K562 (cell line): ENCODE measurements around the gene MEAK7. TPM values are rescaled to one million over a fixed set of nuclear protein-coding genes. Genes with fewer than 3 reads are reported as not detected.

Source experiments
- ATAC-seq: fragments of 200-7000 bp; cut with Tn5 transposase; 3 replicates; pipeline ENCODE4 v1.9.1; 2020; ENCODE audit warnings: moderate library complexity
- BruUV-seq: library from RNA; stranded (reverse); fragments of 400-500 nt; replicated peaks from 2 replicates; lab custom pipeline; 2021; lab: Mats Ljungman, UMichigan
- CTCF ChIA-PET: fragments of 300-600 bp; formaldehyde crosslinking; extraction: SDS; loops from one replicate; lab custom pipeline; 2021; ENCODE audit warnings: low intra/inter-chr PET ratio; lab: Yijun Ruan, JAX
- POLR2A ChIA-PET: fragments of 300-600, 350-650 bp; sonication (Branson Sonifier 250); formaldehyde crosslinking; extraction: SDS; loops from one replicate; lab custom pipeline; 2021; ENCODE audit warnings: antibody characterized with exemption, inconsistent platforms; lab: Yijun Ruan, JAX
- DNase-seq, 4 experiments: peaks; one replicate each; pipeline versions ENCODE4 v3.0.0 to v3.0.0-alpha.2; 2011 to 2018; ENCODE audit warnings: low spot score in 3 of 4, mixed read lengths in 3 of 4; ENCODE audit errors: extremely low read depth in 1 of 4
- FAIRE-seq: peaks from 2 replicates; lab custom pipeline; 2011; peaks lifted over from hg19 to GRCh38; lab: Jason Lieb, UNC
- H2AFZ ChIP-seq: 2 replicates; pipeline ENCODE4 v1.6.0; 2011; ENCODE audit warnings: low read depth, low read length, control low read depth, inconsistent platforms
- H3K27ac ChIP-seq: fragments of 200-600 bp; 3 replicates; pipeline ENCODE4 v1.8.0; 2011; ENCODE audit warnings: low read depth, mild to moderate bottlenecking, control low read depth, inconsistent platforms, low read length, moderate library complexity, mixed read lengths; ENCODE audit errors: extremely low read depth
- H3K27me3 ChIP-seq, 2 experiments: fragments of 300-600 bp in 1 of 2; 2 replicates in 1 of 2; 3 replicates in 1 of 2; pipeline versions ENCODE4 v1.6.0 to v1.8.0; 2011; ENCODE audit warnings: inconsistent platforms in 2 of 2, low read length in 2 of 2, mild to moderate bottlenecking in 1 of 2, mixed read lengths in 1 of 2, moderate library complexity in 1 of 2; ENCODE audit not compliant: control insufficient read depth in 2 of 2, insufficient read depth in 2 of 2
- H3K36me3 ChIP-seq: fragments of 300-600 bp; 3 replicates; pipeline ENCODE4 v1.8.0; 2011; ENCODE audit warnings: mild to moderate bottlenecking, low read length, inconsistent platforms; ENCODE audit not compliant: control insufficient read depth, insufficient read depth
- H3K4me1 ChIP-seq, 2 experiments: fragments of 200-600 bp in 1 of 2; replicated peaks in 1 of 2; 2 replicates in 1 of 2; 3 replicates in 1 of 2; pipeline versions ENCODE4 v1.5.1 to v1.8.0; 2011; ENCODE audit warnings: inconsistent platforms in 2 of 2, low read length in 2 of 2, mild to moderate bottlenecking in 1 of 2, mixed read lengths in 1 of 2, moderate library complexity in 1 of 2; ENCODE audit not compliant: control insufficient read depth in 2 of 2, insufficient read depth in 2 of 2
- H3K4me2 ChIP-seq: 2 replicates; pipeline ENCODE4 v1.6.1; 2011; ENCODE audit warnings: low read length, control low read depth, inconsistent platforms, mixed read lengths; ENCODE audit not compliant: insufficient read depth
- H3K4me3 ChIP-seq: fragments of 200-600 bp; sonication (generic), shearing (Covaris generic); 2 replicates; pipeline ENCODE4 v1.5.1; 2016; ENCODE audit warnings: control low read depth, inconsistent platforms
- H3K79me2 ChIP-seq: fragments of 200-600 bp; 3 replicates; pipeline ENCODE4 v1.8.0; 2011; ENCODE audit warnings: low read length, inconsistent platforms; ENCODE audit not compliant: control insufficient read depth, insufficient read depth
- H3K9ac ChIP-seq, 2 experiments: 2 replicates each; pipeline versions ENCODE4 v1.6.0 to v1.6.1; 2011; ENCODE audit warnings: low read depth in 2 of 2, low read length in 2 of 2, control low read depth in 1 of 2, inconsistent platforms in 1 of 2, mild to moderate bottlenecking in 1 of 2, mixed read lengths in 1 of 2; ENCODE audit not compliant: insufficient read depth in 1 of 2
- H3K9me1 ChIP-seq: one replicate; pipeline ENCODE4 v1.6.0; 2011; ENCODE audit warnings: inconsistent platforms, mild to moderate bottlenecking, low read length, moderate library complexity; ENCODE audit not compliant: control insufficient read depth, insufficient read depth
- H3K9me3 ChIP-seq: replicated peaks from 2 replicates; pipeline ENCODE4 v1.5.1; 2011; ENCODE audit warnings: low read depth, low read length, inconsistent platforms; ENCODE audit not compliant: control insufficient read depth, insufficient read depth
- H4K20me1 ChIP-seq: replicated peaks from 2 replicates; pipeline ENCODE4 v1.6.1; 2011; ENCODE audit warnings: low read length, inconsistent platforms, mixed read lengths; ENCODE audit not compliant: control insufficient read depth, insufficient read depth
- CTCFL ChIP-seq: IDR thresholded peaks from 2 replicates; pipeline ENCODE4 v1.6.1; 2011; ENCODE audit warnings: borderline replicate concordance, low read depth, mild to moderate bottlenecking, moderate library complexity, low read length; ENCODE audit not compliant: insufficient read depth, poor library complexity, severe bottlenecking
- FOXK1 ChIP-seq: sonication (generic); formaldehyde crosslinking; IDR thresholded peaks from 2 replicates; pipeline ENCODE4 v1.8.0; 2022; ENCODE audit warnings: missing genetic modification reagents, mild to moderate bottlenecking, borderline replicate concordance
- ILK ChIP-seq: fragments of 450-650 bp; IDR thresholded peaks from 2 replicates; pipeline ENCODE4 v1.6.1; 2016; ENCODE audit warnings: missing genetic modification characterization, low read depth, mild to moderate bottlenecking, missing compliant biosample characterization, moderate library complexity, borderline replicate concordance
- MCM5 ChIP-seq: fragments of 450-650 bp; IDR thresholded peaks from 2 replicates; pipeline ENCODE4 v1.6.1; 2016; ENCODE audit warnings: low read depth
- MECOM ChIP-seq: fragments of 250-450 bp; sonication (Bioruptor Pico); IDR thresholded peaks from 2 replicates; pipeline ENCODE4 v1.8.0; 2022; ENCODE audit warnings: inconsistent platforms
- SMAD2 ChIP-seq: fragments of 150-350 bp; IDR thresholded peaks from 2 replicates; pipeline ENCODE4 v1.6.1; 2014; ENCODE audit warnings: low read depth, mild to moderate bottlenecking, low read length
- ZMIZ1 ChIP-seq, 2 experiments: fragments of 150-350 bp in 1 of 2; IDR thresholded peaks; 2 replicates each; pipeline ENCODE4 v1.6.1; 2012 to 2016; ENCODE audit warnings: low read depth in 2 of 2, low read length in 2 of 2, mild to moderate bottlenecking in 1 of 2, moderate library complexity in 1 of 2
- ZNF165 ChIP-seq: fragments of 250-450 bp; sonication (Bioruptor Pico); IDR thresholded peaks from 2 replicates; pipeline ENCODE4 v1.4.0; 2020; ENCODE audit warnings: borderline replicate concordance
- ZNF589 ChIP-seq: fragments of 200-800 bp; sonication (Bioruptor generic); IDR thresholded peaks from 2 replicates; pipeline ENCODE4 v1.6.1; 2016; ENCODE audit warnings: low read depth, missing genetic modification characterization, missing compliant biosample characterization
- WGBS: fragments of 100-300 bp; shearing (Covaris generic); methylation state at CpG from one replicate; pipeline ENCODE4 v1.1.6; 2016; ENCODE audit warnings: low coverage, mixed read lengths; ENCODE audit not compliant: insufficient coverage; ENCODE audit errors: missing lambda C conversion rate; 5-methylcytosine and 5-hydroxymethylcytosine counted together
- in situ Hi-C: fragments of 300-500 bp; cut with MboI; formaldehyde crosslinking; loops from 4 replicates; pipeline ENCODE4 v1.15.0; 2018; ENCODE audit warnings: inconsistent platforms, mixed read lengths
- intact Hi-C: fragments of 100-400 bp; cut with micrococcal nuclease; formaldehyde crosslinking; loops from 2 replicates; pipeline ENCODE4 v1.14.2; 2022
- polyA plus RNA-seq, 8 experiments: library from polyadenylated mRNA; depleted of rRNA in 4 of 8; stranded (reverse) in 5 of 8; unstranded in 3 of 8; fragments of >200 nt; fragmentation: Nextera tagmentation in 2 of 8; fragmentation: Illumina TruSeq in 1 of 8; extraction: Ambion mirVana in 2 of 8; extraction: Trizol in 1 of 8; gene quantifications; 2 replicates each; pipeline versions ENCODE4 v1.2.1 to v1.2.3, GENCODE V29; 2011 to 2014; ENCODE audit warnings: inconsistent platforms in 1 of 8, missing spikeins in 1 of 8
- total RNA-seq, 7 experiments: library from RNA; depleted of rRNA in 6 of 7; stranded (reverse); fragments of >200 nt in 6 of 7; fragmentation: Illumina TruSeq in 2 of 7; extraction: Trizol in 2 of 7; gene quantifications; 2 replicates each; pipeline versions ENCODE4 v1.2.1 to v1.2.3, GENCODE V29; 2011 to 2021; ENCODE audit warnings: low replicate concordance in 1 of 7

The MEAK7 gene
- total and polyA plus RNA-seq, 9 of the 15 experiments (the other 6 are each of a cell fraction or from before 2014, with no cell fraction given): 1.4 to 14.5 (median 6.3) TPM

GRCh38 chr16:84524346-84524920 lies 20.0 kb upstream of the MEAK7 start:
- Histone ChIP-seq H3K4me1 (peaks cover 2 to 20% of the 10 kb centered on the region in 2 experiments; a peak in 3 of 5 replicates), H3K4me3 (no peak overlapping the region), H3K4me2 (peak overlapping the region; percentile 20), H3K27ac (no peak overlapping the region), H3K79me2 (no peaks in the 10 kb centered on the region), H2AFZ (peak overlapping the region; percentile 58), H3K9ac (no peak overlapping the region), H3K9me3 (no peaks in the 10 kb centered on the region), H3K9me1 (no peaks in the 10 kb centered on the region), H3K36me3 (no peaks in the 10 kb centered on the region), H3K27me3 (peaks cover 2 to 10% of the 10 kb centered on the region in 2 experiments; a peak in 3 of 5 replicates), H4K20me1 (no peaks in the 10 kb centered on the region)
- TF ChIP-seq ZNF165 (no peak), ZNF589 (CRISPR knock-in tag) (no peak), SMAD2 (no peak), FOXK1 (CRISPR knock-in tag) (0 out of 2 replicates have a peak, but pooled peaks have one; percentile 37), MCM5 (no peak)
- FAIRE-seq: no peak
- intact Hi-C loops: no loop called here
- 22% methylated on average over 14 of the region's 14 CpGs for WGBS
- in situ Hi-C loops: no loop called here
- no TSS peak for BruUV-seq
- POLR2A ChIA-PET: interaction anchor here (0.6 to 1.2 kb wide), 5 partner anchors 8 to 94 kb away, joined by 3 to 5 read pairs (median 3); no protein-coding TSS in a partner anchor
- CTCF ChIA-PET: no interaction called here
- DNase-seq: no peak
- ATAC-seq: peak; percentile 38

GRCh38 chr16:84521497-84521770 lies 17.0 kb upstream of the MEAK7 start:
- Histone ChIP-seq H2AFZ (no peak overlapping the region), H3K4me2 (no peak overlapping the region), H3K9me3 (no peaks in the 10 kb centered on the region), H3K4me3 (no peak overlapping the region), H3K79me2 (no peaks in the 10 kb centered on the region), H3K9me1 (no peaks in the 10 kb centered on the region), H3K4me1 (peaks cover 0 to 17% of the 10 kb centered on the region in 2 experiments; a peak in 3 of 5 replicates), H3K27ac (no peak overlapping the region), H3K9ac (no peak overlapping the region; a peak in 1 of 4 replicates), H4K20me1 (no peaks in the 10 kb centered on the region), H3K27me3 (peaks cover 2 to 16% of the 10 kb centered on the region in 2 experiments; a peak in 3 of 5 replicates), H3K36me3 (no peaks in the 10 kb centered on the region)
- ChIA-PET POLR2A (interaction anchor here (0.7 to 2.0 kb wide), 3 partner anchors 16 to 132 kb away, joined by 3 to 6 read pairs (median 3); no protein-coding TSS in a partner anchor), CTCF (interaction anchor here (0.7 kb wide), 1 partner anchor 97 kb away, joined by 3 read pairs; the partner anchor contains the start of gene COTL1)
- no peak for DNase-seq
- in situ Hi-C loops (no loop called here), intact Hi-C loops (no loop called here)
- ATAC-seq: no peak
- 33% methylated on average over 4 of the region's 4 CpGs for WGBS
- no TSS peak for BruUV-seq
- FAIRE-seq: no peak
- no peak for TF ChIP-seq CTCFL
- no peak for TF ChIP-seq MECOM (CRISPR knock-in tag)
- no peak for TF ChIP-seq ILK
- no peak for TF ChIP-seq ZMIZ1 (IDR thresholded peaks at IDR 0.05; ENCODE audit: low read depth in 2 of 2, low read length in 2 of 2)
